Measurements from ENCODE around the gene FNBP1. TPM values are rescaled to one million over a fixed set of nuclear protein-coding genes. Genes with fewer than 3 reads are reported as not detected.
A peak's percentile ranks its signal among the peaks of the same experiment; 100 is the strongest.

FNBP1 gene
- total and polyA plus RNA-seq, 2 experiments from 2014 or later: 17.8 to 22.6 TPM

- H4K20me1 ChIP-seq (ENCODE audit: insufficient read depth): no peaks in the 10 kb centered on the region
- no peak overlapping the region for H3K4me2 ChIP-seq (ENCODE audit: unreplicated experiment)
- no peak overlapping the region for H3K9ac ChIP-seq
- H3K4me3 ChIP-seq: no peak overlapping the region
- peaks cover 11% of the 10 kb centered on the region for H3K4me1 ChIP-seq (ENCODE audit: insufficient read depth)
- no peaks in the 10 kb centered on the region for H3F3A ChIP-seq (ENCODE audit: insufficient read depth)
- 61 to 64% methylated on average over 6 of the region's 6 CpGs for WGBS, 2 experiments (ENCODE audit: low coverage in 1 of 2, low lambda C conversion rate in 2 of 2, missing lambda C conversion rate in 2 of 2)
- in situ Hi-C loops (cut with MboI): no loop called here
- no peak for DNase-seq
- no peaks in the 10 kb centered on the region for H3K79me2 ChIP-seq (ENCODE audit: insufficient read depth)
- H2AFZ ChIP-seq: no peak overlapping the region
- no peaks in the 10 kb centered on the region for H3K9me2 ChIP-seq (ENCODE audit: insufficient read depth)
- TF ChIP-seq EZH2 (IDR thresholded peaks at IDR 0.05; ENCODE audit: insufficient read depth, poor library complexity, severe bottlenecking) (no peak), EZH2phosphoT487 (IDR thresholded peaks at IDR 0.05; ENCODE audit: insufficient read depth, low read depth) (no peak)
- no peaks in the 10 kb centered on the region for H3K27me3 ChIP-seq (replicated peaks; ENCODE audit: insufficient read depth)
- no peaks in the 10 kb centered on the region for H3K9me3 ChIP-seq (ENCODE audit: low read depth)
- no peak overlapping the region for H3K27ac ChIP-seq
- no peaks in the 10 kb centered on the region for H3K36me3 ChIP-seq (ENCODE audit: low read depth)
These were observed 96.6 kb downstream of the FNBP1 start for GRCh38 chr9:129946246-129946995.

DNA sequence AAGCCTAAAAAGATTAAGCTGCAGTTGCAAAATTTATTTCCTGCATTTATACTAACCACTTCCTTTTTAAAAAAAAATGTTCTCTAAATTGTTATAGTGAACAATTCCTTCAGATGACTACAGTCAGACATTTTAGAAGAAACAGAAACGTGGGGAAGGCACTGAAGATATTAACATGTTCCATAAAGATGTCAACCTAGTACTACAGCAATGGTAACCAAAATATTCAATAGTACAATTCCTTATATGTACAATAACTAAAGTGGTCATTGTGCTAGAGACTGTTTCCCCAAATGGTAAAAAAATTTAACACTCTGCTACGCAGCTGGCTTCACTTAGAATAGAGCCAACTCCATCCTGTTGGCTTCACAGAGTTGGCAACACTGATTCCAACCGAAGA, 97.7 kb downstream of the FNBP1 start:
- 13 to 15% methylated on average over 3 of the region's 3 CpGs for WGBS, 2 experiments (ENCODE audit: low coverage in 1 of 2, low lambda C conversion rate in 2 of 2, missing lambda C conversion rate in 2 of 2)
- peak overlapping the region; percentile 9 for H3K4me2 ChIP-seq (ENCODE audit: unreplicated experiment)
- H3K79me2 ChIP-seq (ENCODE audit: insufficient read depth): no peaks in the 10 kb centered on the region
- H3K4me3 ChIP-seq: no peak overlapping the region
- H3K9me3 ChIP-seq (ENCODE audit: low read depth): no peaks in the 10 kb centered on the region
- H4K20me1 ChIP-seq (ENCODE audit: insufficient read depth): no peaks in the 10 kb centered on the region
- H3K9me2 ChIP-seq (ENCODE audit: insufficient read depth): no peaks in the 10 kb centered on the region
- TF ChIP-seq EZH2phosphoT487 (IDR thresholded peaks at IDR 0.05; ENCODE audit: insufficient read depth, low read depth) (no peak), EZH2 (IDR thresholded peaks at IDR 0.05; ENCODE audit: insufficient read depth, poor library complexity, severe bottlenecking) (no peak)
- peak overlapping the region; percentile 5; the same call in 1 of the 2 replicates for H3K9ac ChIP-seq
- peak; percentile 20 for DNase-seq
- H2AFZ ChIP-seq: peak overlapping the region; percentile 62
- H3K27ac ChIP-seq: peak overlapping the region; percentile 14; the same call in 1 of the 2 replicates
- no peaks in the 10 kb centered on the region for H3K36me3 ChIP-seq (ENCODE audit: low read depth)
- in situ Hi-C loops (cut with MboI): no loop called here
- no peaks in the 10 kb centered on the region for H3K27me3 ChIP-seq (replicated peaks; ENCODE audit: insufficient read depth)
- H3F3A ChIP-seq (ENCODE audit: insufficient read depth): no peaks in the 10 kb centered on the region
- H3K4me1 ChIP-seq (ENCODE audit: insufficient read depth): peaks cover 11% of the 10 kb centered on the region

DNA sequence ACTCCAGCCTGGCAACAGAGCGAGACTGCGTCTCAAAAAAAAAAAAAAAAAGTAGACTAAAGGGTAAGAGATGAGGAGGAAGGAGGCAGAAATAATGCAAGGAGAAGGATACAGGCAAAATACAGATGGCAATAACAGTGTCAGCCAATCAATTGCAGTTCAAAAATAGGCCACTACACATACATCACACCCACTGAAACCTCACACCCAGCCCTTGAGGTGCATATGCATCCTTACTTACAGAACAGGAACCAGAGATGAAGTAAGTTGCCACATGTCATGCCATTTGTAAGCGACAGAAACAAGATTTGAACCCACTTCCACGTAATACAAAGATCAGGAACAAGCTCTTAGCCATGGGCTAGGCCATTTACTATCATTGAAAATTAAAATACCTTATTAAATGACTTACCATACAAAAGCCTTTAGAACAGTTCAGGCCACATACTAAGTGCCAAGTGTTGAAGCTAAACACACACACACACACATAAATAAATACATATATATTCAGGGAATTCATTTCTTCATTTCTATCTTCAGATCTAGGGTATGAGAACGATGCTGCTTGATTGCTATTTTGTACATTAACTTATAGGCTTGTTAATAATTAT, 98.4 kb downstream of the FNBP1 start:
- in situ Hi-C loops (cut with MboI): no loop called here
- no peaks in the 10 kb centered on the region for H3K27me3 ChIP-seq (replicated peaks; ENCODE audit: insufficient read depth)
- H3K9me2 ChIP-seq (ENCODE audit: insufficient read depth): no peaks in the 10 kb centered on the region
- no peaks in the 10 kb centered on the region for H4K20me1 ChIP-seq (ENCODE audit: insufficient read depth)
- no peaks in the 10 kb centered on the region for H3K79me2 ChIP-seq (ENCODE audit: insufficient read depth)
- no peak for DNase-seq
- no peak overlapping the region for H2AFZ ChIP-seq
- H3K4me2 ChIP-seq (ENCODE audit: unreplicated experiment): peak overlapping the region; percentile 9
- WGBS, 2 experiments (ENCODE audit: low coverage in 1 of 2, low lambda C conversion rate in 2 of 2, missing lambda C conversion rate in 2 of 2): 98 to 99% methylated on average over 5 of the region's 5 CpGs
- H3K4me1 ChIP-seq (ENCODE audit: insufficient read depth): peaks cover 12% of the 10 kb centered on the region
- H3K36me3 ChIP-seq (ENCODE audit: low read depth): no peaks in the 10 kb centered on the region
- H3K27ac ChIP-seq: no peak overlapping the region
- no peaks in the 10 kb centered on the region for H3K9me3 ChIP-seq (ENCODE audit: low read depth)
- peaks cover 5% of the 10 kb centered on the region; the same call in 1 of the 2 replicates for H3F3A ChIP-seq (ENCODE audit: insufficient read depth)
- no peak overlapping the region; the same call in 1 of the 2 replicates for H3K9ac ChIP-seq
- H3K4me3 ChIP-seq: no peak overlapping the region
- TF ChIP-seq EZH2phosphoT487 (IDR thresholded peaks at IDR 0.05; ENCODE audit: insufficient read depth, low read depth): no peak
- no peak for TF ChIP-seq EZH2 (IDR thresholded peaks at IDR 0.05; ENCODE audit: insufficient read depth, poor library complexity, severe bottlenecking)

- peak overlapping the region; percentile 68 for H3K27ac ChIP-seq
- no peaks in the 10 kb centered on the region for H3K27me3 ChIP-seq (replicated peaks; ENCODE audit: insufficient read depth)
- H3F3A ChIP-seq (ENCODE audit: insufficient read depth): peaks cover 25% of the 10 kb centered on the region
- H3K9me2 ChIP-seq (ENCODE audit: insufficient read depth): no peaks in the 10 kb centered on the region
- peaks cover 34% of the 10 kb centered on the region for H3K4me1 ChIP-seq (ENCODE audit: insufficient read depth)
- 44 to 48% methylated on average over 2 of the region's 2 CpGs for WGBS, 2 experiments (ENCODE audit: low coverage in 1 of 2, low lambda C conversion rate in 2 of 2, missing lambda C conversion rate in 2 of 2)
- no peaks in the 10 kb centered on the region for H3K36me3 ChIP-seq (ENCODE audit: low read depth)
- peak overlapping the region; percentile 11 for H3K4me2 ChIP-seq (ENCODE audit: unreplicated experiment)
- H4K20me1 ChIP-seq (ENCODE audit: insufficient read depth): no peaks in the 10 kb centered on the region
- no peaks in the 10 kb centered on the region for H3K9me3 ChIP-seq (ENCODE audit: low read depth)
- H3K4me3 ChIP-seq: no peak overlapping the region
- in situ Hi-C loops (cut with MboI): no loop called here
- no peak for DNase-seq
- no peak overlapping the region for H2AFZ ChIP-seq
- H3K9ac ChIP-seq: no peak overlapping the region
- H3K79me2 ChIP-seq (ENCODE audit: insufficient read depth): no peaks in the 10 kb centered on the region
- no peak for TF ChIP-seq EZH2 (IDR thresholded peaks at IDR 0.05; ENCODE audit: insufficient read depth, poor library complexity, severe bottlenecking)
- no peak for TF ChIP-seq EZH2phosphoT487 (IDR thresholded peaks at IDR 0.05; ENCODE audit: insufficient read depth, low read depth)
These were observed 103.6 kb downstream of the FNBP1 start for GRCh38 chr9:129939431-129939830.

Measured in GM23248 (cell line).